EL (cell line): ENCODE data around the gene DIS3L2.

Experiments used
- DNase-seq: peaks from one replicate; pipeline ENCODE4 v3.0.0-alpha.2; 2016

DIS3L2 gene

DNA sequence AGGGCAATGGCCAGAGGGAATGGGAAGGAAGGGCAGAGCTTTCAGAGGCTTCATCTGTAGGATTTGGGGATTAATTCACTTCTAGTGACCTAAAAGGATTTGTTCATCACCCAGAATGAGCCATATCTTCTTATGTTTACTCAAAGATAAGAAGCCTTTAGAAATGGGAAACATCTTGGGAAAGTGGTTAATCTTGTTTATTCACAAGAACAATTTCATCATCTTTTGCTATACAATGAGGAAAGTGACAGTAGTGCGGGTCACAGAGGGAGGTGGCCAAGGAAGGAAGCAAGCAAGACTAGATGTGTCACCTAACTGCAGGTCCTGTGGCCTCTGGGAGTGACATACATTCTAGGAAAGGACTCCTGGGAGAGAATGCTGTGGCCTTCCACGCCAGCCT, 276.6 kb downstream of the DIS3L2 start:
- no peak for DNase-seq

DNA sequence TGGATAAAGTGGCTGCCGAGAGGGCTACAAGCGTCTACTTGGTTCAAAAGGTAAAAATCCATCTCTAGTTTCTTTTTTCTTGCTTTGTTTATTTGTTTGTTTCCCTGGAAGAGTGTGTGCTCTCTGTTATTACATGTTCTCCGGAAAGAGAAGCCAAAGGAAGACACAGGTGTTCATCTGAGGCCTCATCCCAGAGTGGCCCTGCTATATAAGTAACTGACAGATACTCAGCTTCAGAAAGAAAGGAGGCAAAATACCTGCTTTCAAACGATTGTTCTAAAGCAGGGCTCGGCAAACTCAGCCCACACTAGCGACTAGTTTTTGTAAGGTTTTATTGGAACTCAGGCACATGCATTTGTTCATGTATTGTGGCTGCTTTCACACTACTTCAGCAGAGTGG, 277.1 kb downstream of the DIS3L2 start:
- no peak for DNase-seq

DNA sequence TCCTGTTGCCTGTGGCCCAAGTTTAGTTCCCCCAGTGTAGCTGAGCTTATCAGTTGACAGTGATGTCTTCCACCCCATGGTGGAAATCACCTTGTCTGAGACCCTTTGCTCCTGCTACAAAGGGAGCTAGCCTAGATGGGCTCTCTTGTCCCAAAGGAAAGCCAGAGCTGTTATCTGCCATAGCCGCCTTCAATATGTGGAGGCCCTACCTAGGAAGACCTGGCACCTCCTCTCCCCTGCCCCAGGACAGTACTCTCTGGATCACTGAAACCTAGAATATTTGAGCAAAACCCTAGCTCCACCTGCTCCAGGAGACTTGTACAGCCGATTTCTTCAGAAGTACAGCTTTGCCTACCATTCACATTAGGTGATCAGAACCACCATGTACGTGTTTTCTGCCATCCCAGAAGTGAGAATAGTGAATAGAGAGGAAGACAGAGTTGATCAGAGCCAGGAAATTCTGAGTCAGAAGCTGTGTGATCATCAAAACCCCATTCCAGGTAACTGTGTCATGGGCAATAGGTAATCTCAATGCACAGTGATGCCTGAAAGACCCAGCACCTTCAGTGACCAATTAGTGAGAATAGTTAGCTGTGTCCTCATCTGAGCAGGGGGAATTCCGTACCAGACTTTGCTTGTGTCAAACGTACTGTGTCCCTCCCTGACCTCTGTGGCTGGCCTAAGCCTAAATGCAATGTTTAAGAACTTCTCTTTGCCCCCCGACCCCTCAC, 278.6 kb downstream of the DIS3L2 start:
- no peak for DNase-seq

DNA sequence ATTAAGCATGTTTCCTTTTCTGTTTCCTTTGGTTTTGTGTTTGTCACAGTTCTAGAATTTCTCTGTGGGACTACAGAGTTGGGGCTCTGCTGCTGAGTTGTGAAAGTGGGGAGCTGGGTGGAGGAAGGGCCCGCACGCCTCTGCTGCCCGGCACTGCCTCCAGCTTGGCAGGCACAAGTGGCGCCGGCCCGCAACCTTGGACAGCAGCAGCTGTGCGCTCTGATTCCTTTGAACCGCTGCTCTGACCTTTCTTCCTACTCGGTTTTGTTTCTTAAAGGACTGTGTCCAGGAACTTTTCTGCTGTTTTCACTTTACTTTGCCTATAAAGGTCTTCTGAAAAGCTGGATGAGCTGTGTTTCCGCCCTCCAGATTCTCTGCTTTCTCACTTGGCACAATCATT, 279.4 kb downstream of the DIS3L2 start:
- no peak for DNase-seq

DNA sequence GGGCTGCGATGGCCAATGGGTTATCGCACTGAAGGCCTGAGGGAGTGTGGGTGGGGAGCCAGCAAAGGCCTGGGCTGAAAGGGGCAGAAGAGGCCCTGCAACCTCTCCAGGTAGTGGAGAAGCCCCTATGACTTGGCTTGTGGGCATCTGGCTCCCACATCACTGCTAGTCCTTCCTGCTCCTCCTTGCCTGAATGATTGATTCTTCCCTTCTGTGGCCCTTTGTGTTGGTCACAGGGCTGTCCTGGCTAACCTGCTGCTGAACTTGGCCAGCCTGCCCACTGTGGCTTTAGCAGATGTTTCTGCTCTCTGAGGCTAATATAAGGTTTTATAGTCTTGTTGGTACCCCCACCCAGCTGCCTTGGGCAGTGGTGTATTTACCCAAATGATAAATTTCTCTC, 280.8 kb downstream of the DIS3L2 start:
- no peak for DNase-seq

DNA sequence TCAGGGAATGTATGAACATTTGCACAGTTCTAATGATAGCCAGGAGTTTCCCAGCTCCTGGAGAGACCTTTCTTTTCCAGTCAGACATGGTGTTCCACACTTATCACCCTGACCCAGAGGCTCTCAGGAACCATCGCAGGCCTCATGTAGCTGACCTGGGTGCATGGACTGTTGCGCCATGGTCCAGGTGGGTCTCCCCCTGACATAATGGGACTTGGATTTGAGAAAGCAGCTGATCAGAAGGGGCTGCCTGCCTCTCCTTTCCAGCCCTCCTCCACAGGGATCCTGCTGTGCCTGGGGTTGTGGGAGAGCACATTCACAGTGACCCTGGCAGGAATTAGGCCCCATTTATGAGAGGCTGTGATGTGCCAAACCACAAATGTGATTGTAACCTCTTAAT, 283.6 kb downstream of the DIS3L2 start:
- no peak for DNase-seq

DNA sequence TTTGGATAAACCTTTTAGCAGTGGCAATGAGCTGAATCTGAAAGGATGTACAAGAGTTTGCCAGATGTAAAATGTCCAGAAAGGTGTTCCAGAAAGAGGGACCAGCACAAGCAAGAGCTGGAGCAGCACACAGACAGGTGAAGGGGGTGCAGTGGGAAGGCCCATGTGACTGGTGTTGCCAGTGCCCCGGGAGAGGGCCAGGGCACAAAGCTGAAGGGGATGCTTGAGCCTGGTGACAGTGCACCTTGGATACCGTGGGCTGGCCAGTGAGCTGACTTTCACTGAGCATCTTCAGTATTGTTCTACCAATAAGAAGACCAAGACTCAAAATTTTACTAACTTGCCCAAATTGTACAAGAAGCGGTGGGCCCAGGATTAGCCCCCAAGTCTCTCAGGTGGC, 284.7 kb downstream of the DIS3L2 start:
- DNase-seq = no peak

DNA sequence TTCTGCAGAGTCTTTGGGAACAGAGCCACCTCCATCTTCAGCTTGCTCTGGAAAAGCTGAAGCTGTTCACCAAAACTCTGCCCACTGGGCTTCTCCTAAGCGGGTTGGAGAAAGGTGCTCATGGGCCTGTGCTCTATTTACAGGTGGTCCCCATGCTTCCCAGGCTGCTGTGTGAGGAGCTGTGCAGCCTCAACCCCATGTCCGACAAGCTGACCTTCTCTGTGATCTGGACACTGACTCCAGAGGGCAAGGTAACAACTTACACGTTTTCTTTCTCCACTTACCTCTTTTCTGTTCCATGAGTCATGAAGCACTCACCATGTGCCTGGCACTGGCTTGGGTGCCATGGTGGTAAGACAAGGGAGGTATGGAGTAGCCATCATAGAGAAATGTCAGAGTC, 287.6 kb downstream of the DIS3L2 start:
- no peak for DNase-seq

DNA sequence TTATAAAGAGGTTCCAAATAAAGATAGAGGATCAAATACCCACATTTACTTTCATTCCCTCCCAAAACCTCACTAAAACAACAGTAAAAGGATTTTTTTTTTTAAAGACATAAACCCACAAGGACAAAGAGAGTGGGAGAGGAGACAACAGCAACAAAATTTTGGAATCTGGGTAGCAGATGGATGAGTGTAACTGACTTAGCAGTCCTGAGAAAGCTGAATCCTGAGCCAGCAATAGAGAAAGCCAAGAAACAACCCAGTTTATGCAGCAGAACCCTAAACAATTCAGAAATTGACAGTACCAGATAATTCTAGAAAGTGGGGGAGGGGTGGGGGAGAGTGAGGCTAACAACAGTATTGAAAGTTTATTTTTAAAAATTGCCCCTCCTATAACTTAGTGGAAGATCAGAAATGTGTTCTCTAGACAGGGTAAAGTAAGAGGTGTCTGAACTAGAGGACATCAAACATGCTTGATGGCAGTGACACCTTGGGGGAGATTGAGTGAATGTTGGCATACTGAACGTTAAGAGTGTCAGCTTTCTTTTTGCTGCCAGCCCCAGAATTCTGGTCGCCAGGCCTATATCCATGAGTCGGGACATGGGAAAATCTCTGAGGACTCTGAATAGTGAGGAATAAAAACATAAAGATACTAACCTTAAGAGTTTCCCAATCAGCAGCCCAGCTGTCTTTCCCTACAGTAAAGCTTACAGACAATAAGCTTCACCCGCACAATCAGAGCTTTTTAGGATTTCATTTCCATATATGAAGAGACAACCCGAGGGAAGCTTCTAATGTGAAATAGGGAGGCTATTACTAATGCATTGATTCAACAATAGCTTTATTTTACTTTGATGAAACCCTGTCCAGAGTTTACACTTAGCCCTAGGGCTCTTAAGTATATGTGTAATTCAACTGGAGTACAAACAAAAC, 289.0 kb downstream of the DIS3L2 start:
- DNase-seq = no peak

DNA sequence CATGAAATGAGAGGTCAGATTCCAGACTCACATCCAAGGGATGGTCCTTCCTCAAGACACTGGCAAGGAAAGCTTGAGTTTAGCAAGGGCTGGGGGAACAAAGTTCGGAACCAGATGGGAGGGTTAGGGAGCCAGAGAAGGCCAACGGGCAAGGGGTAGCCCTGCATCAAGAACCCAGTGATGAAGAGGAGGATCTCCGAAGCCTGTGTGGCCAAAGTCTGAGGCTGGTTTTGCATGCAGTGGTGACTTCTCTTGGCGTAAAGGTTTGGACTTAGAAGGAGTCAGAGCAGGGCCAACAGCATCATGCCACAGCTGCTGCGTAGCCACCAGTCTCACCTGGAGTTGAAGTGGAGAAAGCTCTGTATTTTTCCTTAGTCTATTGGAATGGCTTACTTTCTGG, 293.5 kb downstream of the DIS3L2 start:
- no peak for DNase-seq

DNA sequence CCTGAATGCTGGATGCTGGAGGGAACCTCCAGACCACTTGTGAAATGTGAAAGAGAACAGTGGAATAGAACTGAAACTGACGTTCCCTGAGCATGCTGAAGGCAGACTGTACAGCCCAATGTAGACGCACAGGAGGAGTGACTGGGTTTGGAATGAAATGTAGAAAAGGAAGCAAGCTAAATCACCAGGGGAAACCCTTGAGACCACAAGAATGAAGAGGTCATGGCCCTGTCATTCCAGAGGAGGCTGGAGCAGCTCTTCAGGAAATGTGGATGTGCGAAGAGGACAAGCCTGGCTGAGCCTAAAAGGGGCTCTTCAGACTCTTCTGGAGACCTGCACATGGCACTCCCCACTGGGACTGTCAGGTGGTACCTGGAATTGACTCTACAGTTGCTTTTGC, 298.6 kb downstream of the DIS3L2 start:
- peak; percentile 95 for DNase-seq

DNA sequence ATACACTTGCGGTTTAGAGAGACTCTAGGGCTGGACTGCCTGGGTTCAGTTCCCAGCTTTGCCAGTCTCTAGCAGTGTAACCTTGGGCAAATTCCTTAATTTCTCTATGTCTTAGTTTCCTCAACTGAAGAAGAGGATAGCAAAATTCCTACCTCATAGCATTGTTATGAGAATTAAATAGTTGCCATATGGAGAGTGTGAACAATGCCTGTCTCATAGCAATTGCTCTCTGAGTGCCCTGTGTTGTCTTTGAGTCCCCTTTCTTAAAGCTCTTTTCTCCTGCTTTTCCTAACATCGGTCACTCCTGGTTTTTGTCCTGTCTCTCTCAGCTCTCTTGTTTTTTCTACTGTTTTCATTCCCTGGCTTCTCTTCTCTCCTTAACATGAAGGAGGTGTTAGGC, 300.3 kb downstream of the DIS3L2 start:
- peak; percentile 34 for DNase-seq

DNA sequence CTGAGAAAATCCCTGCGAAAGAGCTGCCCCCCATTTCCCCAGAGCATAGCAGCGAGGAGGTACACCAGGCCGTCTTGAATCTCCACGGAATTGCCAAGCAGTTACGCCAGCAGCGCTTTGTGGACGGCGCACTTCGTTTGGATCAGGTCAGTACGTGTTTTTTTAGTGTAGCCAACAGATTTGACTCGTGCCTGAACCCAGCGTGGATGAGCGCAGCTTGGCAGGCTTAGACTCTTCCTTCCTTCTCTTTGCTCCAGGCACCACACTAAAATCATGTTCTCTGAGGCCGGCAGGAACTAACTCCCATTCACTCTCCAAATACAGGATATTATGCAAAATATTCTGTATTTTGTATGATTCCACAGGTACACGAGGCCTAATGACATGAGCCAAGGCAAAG, 301.8 kb downstream of the DIS3L2 start:
- DNase-seq = no peak

DNA sequence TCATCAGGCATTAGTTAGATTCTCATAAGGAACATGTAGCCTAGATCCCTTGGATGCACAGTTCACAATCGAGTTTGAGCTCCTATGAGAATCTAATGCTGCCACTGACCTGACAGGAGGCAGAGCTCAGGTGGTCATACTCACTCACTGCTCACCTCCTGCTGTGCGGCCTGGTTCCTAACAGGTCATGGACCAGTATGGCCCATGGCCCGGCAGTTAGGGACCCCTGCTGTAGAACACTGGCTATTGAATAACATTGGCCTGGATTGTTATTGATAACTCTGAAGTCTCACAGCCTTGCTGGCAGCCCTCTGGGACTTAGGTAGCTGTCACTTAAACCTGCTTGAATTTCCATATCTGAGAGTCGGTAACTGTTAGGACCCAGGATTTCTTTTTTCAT, 302.6 kb downstream of the DIS3L2 start:
- DNase-seq = no peak

DNA sequence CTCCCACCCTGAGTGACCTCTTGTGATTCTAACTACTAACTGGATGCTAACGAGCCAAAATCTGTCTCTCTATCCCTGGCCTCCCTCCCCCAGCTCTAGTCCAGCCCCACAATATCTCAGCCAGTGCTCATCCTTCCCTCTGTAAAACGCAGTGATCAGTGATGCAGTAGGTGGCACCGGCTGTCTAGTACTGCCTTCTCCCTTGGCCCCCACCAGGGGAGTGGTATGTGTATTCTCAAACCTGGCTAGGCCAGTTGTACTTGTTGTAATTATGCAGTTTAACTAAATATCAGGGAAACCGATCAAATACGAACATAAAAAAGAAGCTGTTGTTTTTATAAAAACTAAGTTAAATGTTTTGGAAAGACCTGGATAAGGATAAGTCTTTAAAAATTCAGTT, 303.8 kb downstream of the DIS3L2 start:
- no peak for DNase-seq

DNA sequence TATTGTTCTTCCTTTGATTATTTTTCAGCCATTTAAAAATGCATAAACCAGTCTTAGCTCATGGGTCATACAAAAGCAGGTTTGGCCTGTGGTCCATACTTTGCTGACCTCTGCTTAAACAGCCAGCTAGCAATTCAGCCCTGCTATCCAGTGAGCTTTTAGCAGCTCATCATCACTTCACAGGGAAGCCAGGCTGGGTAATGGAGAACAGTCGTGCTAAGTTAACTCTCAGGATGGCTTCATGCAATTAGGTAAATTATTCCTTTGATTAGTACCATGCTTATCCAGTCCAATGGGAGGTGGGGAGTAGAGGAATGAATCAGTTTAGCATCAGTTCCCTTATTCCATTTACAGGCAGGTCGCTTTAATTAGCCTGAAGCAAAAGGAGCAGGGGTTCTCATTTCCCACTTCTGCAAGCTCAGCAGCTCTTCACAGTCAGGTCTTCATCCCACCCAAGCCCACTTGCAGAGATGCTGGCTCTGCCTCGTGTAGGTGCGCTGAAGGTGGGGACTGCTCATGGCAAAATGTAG, 307.2 kb downstream of the DIS3L2 start:
- DNase-seq = no peak

DNA sequence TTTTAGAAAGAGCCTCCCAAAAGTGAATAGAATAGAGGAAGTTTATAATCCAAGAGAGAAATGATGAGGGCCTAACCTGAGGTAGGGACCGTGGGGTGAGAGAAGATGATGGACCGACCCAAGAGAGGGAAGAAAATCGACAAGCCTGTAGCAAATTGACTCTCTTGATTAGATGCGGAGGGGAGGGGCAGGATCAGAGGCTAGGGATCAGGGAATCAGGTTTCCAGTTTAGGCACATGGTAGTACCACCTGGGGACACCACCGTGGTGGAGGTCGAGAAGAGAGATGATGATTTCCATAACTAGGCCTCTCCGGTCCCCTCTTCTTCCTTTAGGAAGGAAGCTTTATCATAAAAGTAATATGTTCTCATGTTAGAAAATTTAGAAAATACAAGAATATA, 308.4 kb downstream of the DIS3L2 start:
- DNase-seq = no peak

DNA sequence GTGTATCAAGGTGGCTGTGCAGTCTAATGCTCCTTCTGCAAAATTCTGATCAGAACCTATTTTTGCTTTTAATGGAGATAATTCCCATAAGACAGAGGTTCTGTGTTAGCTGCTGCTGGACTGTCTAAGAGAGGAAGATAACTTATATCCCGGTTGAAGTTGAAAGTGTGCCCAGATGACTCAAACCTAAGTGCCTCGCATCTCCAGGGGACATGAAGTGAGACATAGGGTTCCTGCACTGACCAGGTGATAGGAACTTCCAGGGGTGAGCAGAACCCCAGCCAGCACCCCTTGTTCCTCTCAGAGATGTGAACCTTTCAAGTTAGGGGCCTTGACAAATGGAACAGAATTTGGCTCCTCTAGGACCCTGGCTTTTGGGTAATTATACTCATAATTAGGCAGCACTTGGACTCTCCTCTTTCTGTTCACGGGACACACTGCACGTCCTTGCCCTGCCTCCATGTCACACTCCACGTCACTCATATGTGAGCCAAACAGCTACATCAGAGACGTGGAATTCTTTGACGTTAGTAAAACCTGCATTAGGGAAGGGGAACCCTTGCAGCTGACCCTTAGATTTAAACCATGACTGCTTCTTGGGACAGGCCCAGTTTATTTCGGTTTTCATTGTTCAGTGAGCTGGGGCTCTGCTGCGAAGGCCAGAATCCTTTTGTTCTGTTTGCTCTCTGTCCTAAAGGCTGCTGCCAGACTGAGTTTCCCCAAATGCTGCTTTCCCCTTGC, 312.6 kb downstream of the DIS3L2 start:
- DNase-seq = no peak

DNA sequence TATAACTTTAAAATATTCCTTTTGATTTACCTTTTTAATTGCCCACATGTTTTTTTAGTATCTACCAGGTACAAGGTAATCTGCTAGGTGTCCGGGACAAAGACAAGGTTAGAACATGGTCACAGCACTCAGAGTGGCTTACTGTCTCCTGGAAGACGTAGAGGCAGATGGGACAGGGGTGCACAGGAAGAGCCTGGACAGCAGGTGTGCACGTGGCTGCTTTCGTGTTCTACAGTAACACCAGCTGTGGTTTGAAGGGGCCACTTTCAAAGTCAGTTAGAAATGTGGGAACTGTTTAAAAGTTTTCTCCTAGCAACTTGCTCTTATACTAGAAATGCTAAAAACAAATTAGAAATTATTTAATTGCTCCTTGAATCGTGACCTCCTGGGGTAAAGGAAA, 314.2 kb downstream of the DIS3L2 start:
- no peak for DNase-seq

DNA sequence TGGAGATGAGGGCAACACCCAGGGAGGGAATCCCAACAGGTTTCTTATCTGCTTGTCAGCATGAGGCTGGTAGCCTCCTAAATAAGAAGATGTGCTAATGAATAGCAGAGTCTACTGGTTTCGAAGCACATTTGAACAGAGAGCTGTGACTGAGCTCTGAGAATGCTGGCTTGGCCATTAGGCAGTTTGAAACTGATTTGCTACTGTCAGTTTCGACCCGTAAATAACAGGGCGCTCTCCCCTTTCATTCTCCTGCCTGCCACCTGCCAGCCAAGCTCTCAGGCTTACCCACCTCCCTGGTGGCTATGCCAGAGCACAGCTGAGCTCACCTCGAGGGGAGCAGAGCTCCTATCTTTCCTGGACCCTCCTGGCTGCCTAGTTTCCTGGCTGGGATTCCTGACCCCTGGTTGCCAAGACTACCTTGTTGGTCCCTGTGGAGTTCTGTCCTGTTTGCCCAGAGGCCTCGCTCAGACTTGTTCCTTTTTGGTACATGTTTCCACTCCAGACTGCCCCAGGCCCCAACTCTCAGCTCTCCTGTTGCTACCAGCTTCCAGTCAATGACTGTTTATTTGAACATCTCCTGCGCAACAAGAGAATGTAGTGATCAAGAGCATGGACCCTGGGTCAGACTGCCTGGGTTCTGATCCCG, 314.7 kb downstream of the DIS3L2 start:
- no peak for DNase-seq

DNA sequence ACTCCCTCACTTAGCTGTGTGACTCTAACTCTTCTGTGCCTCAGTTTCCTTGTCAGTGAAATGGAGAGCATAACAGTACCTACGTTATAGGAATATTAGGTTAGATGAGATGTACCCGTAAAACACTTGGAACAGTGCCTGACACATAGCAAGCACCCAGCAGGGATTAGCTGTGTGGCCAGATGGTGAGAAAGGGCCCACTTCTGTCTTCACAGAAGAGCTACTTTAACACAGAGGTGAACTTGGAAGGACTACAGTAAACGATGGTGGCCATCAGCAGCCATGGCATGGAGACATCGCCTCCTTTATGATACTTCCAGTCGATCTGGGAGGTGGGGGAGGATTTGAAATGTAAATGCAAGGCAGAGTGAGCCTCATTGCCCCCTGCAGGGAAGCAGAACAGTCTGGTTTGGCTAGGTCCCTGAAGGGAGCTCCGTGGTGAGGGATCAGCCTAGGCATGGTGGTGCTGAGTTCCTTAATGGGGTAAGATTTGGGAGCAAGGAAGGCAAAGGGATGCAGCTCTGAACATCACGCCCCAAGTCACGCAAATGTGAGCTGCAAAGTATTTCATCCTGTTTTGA, 315.3 kb downstream of the DIS3L2 start:
- DNase-seq = no peak

DNA sequence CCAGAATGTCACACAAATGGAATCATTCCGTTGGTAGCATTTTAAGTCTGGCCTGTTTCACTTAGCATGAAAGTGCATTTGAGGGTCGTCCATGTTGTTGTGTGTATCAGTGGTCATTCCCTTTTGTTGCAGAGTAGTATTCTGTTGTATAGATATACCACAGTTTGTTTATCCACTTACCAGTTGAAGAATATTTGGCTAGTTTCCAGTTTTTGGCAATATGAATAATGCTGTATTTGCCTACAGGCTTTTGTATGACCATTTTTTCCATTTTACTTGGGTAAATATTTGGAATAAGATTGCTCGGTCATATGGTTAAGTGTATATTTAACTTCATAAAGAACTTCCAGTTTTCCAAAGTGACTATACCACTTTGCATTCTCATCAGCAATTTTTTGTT, 317.0 kb downstream of the DIS3L2 start:
- no peak for DNase-seq

DNA sequence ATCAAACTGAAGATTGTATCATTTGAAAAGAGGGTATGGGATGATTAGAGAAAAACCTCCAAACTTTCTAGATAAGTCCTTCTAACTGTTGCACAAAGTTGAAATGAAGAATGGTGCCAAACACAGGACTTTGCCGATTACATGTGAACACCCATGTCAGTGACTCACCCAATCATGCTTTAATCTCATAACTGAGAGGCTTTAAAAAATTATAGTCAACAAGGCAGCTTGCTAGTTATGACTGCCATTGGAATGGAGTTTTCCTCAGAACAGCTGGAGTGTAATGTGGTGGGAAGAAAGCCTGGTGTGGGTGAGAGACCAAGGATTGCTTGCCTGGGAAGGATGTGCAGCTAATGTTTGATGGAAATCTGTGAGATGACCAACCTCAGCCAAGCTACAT, 318.8 kb downstream of the DIS3L2 start:
- no peak for DNase-seq
